HepG2 (cell line): Measurements from ENCODE around the gene CYP2W1. TPM values are rescaled to one million over a fixed set of nuclear protein-coding genes. Genes with fewer than 3 reads are reported as not detected.

Experiments
- AKAP8 ChIP-seq: sonication (generic); formaldehyde crosslinking; IDR thresholded peaks from 2 replicates; pipeline ENCODE4 v1.5.1; 2020; ENCODE audit warnings: mild to moderate bottlenecking, missing genetic modification reagents
- CEBPB ChIP-seq: IDR thresholded peaks from 2 replicates; pipeline ENCODE4 v1.6.1; 2011; ENCODE audit warnings: low read depth, low read length, improper control_type of control experiment, borderline replicate concordance
- GTF3A ChIP-seq: sonication (generic); formaldehyde crosslinking; conservative IDR thresholded peaks from 2 replicates; pipeline ENCODE4 v1.4.0; 2020; ENCODE audit warnings: mild to moderate bottlenecking, missing genetic modification reagents
- HNRNPK ChIP-seq: fragments of 200-400 bp; formaldehyde crosslinking; IDR thresholded peaks from 2 replicates; pipeline ENCODE4 v1.6.1; 2018; ENCODE audit warnings: low read length, low read depth, moderate library complexity, mild to moderate bottlenecking; ENCODE audit not compliant: poor library complexity, severe bottlenecking
- JDP2 ChIP-seq: sonication (generic); formaldehyde crosslinking; IDR thresholded peaks from 2 replicates; pipeline ENCODE4 v1.8.1; 2022; ENCODE audit warnings: missing genetic modification reagents, borderline replicate concordance
- KAT7 ChIP-seq: IDR thresholded peaks from 2 replicates; pipeline ENCODE4 v1.6.1; 2018; ENCODE audit warnings: borderline replicate concordance, missing compliant biosample characterization
- KLF6 ChIP-seq: IDR thresholded peaks from 2 replicates; pipeline ENCODE4 v1.8.0; 2016; ENCODE audit warnings: missing biosample characterization, missing genetic modification reagents
- MYC ChIP-seq: sonication (generic); formaldehyde crosslinking; IDR thresholded peaks from 2 replicates; pipeline ENCODE4 v1.9.0; 2021; ENCODE audit warnings: missing genetic modification reagents, borderline replicate concordance
- RBM39 ChIP-seq: fragments of 200-400 bp; formaldehyde crosslinking; IDR thresholded peaks from one replicate; pipeline ENCODE4 v1.6.1; 2018; ENCODE audit warnings: antibody characterized with exemption, mild to moderate bottlenecking, low read depth, low read length; ENCODE audit not compliant: poor library complexity, severe bottlenecking
- ZBTB3 ChIP-seq: sonication (generic); formaldehyde crosslinking; IDR thresholded peaks from 2 replicates; pipeline ENCODE4 v1.4.0; 2020; ENCODE audit warnings: low read depth, mild to moderate bottlenecking, moderate library complexity, missing genetic modification reagents, borderline replicate concordance
- ZNF160 ChIP-seq: sonication (generic); formaldehyde crosslinking; IDR thresholded peaks from 2 replicates; pipeline ENCODE4 v1.8.0; 2022; ENCODE audit warnings: mild to moderate bottlenecking, inconsistent platforms, missing genetic modification reagents
- ZNF24 ChIP-seq: fragments of 450-650 bp; IDR thresholded peaks from 2 replicates; pipeline ENCODE4 v1.6.1; 2017; ENCODE audit warnings: antibody characterized with exemption, mild to moderate bottlenecking
- ZNF256 ChIP-seq: sonication (generic); formaldehyde crosslinking; conservative IDR thresholded peaks from 2 replicates; pipeline ENCODE4 v1.4.0; 2020; ENCODE audit warnings: missing genetic modification reagents
- ZNF333 ChIP-seq: sonication (generic); formaldehyde crosslinking; IDR thresholded peaks from 2 replicates; pipeline ENCODE4 v1.4.0; 2020; ENCODE audit warnings: mild to moderate bottlenecking, missing genetic modification reagents, borderline replicate concordance
- ZNF44 ChIP-seq: sonication (generic); formaldehyde crosslinking; IDR thresholded peaks from 2 replicates; pipeline ENCODE4 v1.5.1; 2020; ENCODE audit warnings: mild to moderate bottlenecking, missing genetic modification reagents
- ZNF615 ChIP-seq: sonication (generic); formaldehyde crosslinking; IDR thresholded peaks from 2 replicates; pipeline ENCODE4 v1.5.0; 2020; ENCODE audit warnings: mild to moderate bottlenecking, missing genetic modification reagents, borderline replicate concordance
- ZNF841 ChIP-seq: sonication (generic); formaldehyde crosslinking; IDR thresholded peaks from 2 replicates; pipeline ENCODE4 v1.8.1; 2023; ENCODE audit warnings: missing genetic modification reagents, borderline replicate concordance
- ZSCAN9 ChIP-seq: IDR thresholded peaks from 2 replicates; pipeline ENCODE4 v1.6.1; 2016; ENCODE audit warnings: borderline replicate concordance
- polyA plus RNA-seq, 8 experiments: library from polyadenylated mRNA; depleted of rRNA in 3 of 8; stranded (reverse) in 7 of 8; unstranded in 1 of 8; fragments of >200 nt; fragmentation: Illumina TruSeq in 4 of 8; extraction: Trizol in 4 of 8; gene quantifications; 2 replicates each; pipeline versions ENCODE4 v1.2.1 to v1.2.3, GENCODE V29; 2011 to 2016; ENCODE audit warnings: low read depth in 4 of 8, missing spikeins in 1 of 8, mixed read lengths in 1 of 8; ENCODE audit not compliant: insufficient read depth in 1 of 8
- total RNA-seq, 5 experiments: library from RNA; depleted of rRNA; stranded (reverse); fragments of >200 nt; fragmentation: Illumina TruSeq; extraction: Trizol; gene quantifications; 2 replicates each; pipeline ENCODE4 v1.2.3, GENCODE V29; 2016; ENCODE audit warnings: low read depth in 1 of 5
- TF ChIP-seq, protein P1 (sequence below): sonication (generic); formaldehyde crosslinking; IDR thresholded peaks from 2 replicates; pipeline ENCODE4 v1.9.0; 2022; ENCODE audit warnings: low read depth, missing genetic modification reagents
- TF ChIP-seq, protein P2 (sequence below): sonication (generic); formaldehyde crosslinking; conservative IDR thresholded peaks from 2 replicates; pipeline ENCODE4 v1.8.0; 2022; ENCODE audit warnings: mild to moderate bottlenecking, moderate library complexity, missing genetic modification reagents
- TF ChIP-seq, protein P3 (sequence below): sonication (generic); formaldehyde crosslinking; IDR thresholded peaks from 2 replicates; pipeline ENCODE4 v1.4.0; 2020; ENCODE audit warnings: mild to moderate bottlenecking, missing genetic modification reagents
- TF ChIP-seq, protein P4 (sequence below): sonication (generic); formaldehyde crosslinking; IDR thresholded peaks from 2 replicates; pipeline ENCODE4 v1.9.0; 2022; ENCODE audit warnings: missing genetic modification reagents, mild to moderate bottlenecking, borderline replicate concordance

Gene CYP2W1
- total and polyA plus RNA-seq, 2 of the 13 experiments (the other 11 are each of a cell fraction or from before 2014, with no cell fraction given) = 19.5 to 31.7 TPM

DNA sequence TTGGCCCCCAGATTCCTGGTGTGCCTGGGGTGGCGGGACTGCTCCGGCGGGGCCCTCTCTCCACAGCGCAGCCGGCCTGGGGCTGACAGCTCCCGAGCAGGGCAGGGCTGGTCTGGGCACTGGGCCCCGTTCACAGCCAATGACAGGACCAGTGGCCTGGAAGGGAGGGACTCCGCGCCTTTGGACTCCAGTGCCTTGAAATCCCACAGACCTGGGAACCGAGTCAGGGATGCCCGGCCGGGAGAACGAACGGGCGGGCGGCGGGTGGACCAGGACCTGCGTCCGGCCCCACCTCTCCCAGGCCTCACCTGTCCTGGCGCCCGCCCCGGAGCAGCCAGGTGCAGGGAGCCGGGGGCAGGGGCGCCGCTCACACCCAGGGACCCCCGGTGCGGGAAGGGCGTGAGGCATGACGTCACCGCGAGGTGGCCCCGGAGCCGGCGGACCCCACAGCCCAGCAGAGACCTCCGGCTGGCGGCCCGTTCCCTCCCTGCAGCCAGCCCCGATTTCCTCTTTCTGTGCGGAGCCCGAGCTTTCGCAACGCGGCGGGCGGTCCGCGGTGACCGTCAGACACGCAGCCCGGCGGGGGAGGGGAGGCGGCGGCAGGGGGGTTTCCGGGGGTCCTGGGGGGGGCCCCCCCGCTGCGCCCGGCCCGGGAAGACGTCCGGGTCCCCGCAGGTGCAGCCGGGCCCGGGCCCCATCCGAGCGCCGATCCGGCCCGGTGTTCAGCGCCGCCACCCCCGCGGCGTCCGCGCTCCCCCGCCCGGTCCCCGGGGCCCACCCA, 29.2 kb upstream of the CYP2W1 start (continued):
- peak; percentile 42; the same call in 1 of the 2 replicates for TF ChIP-seq AKAP8 (CRISPR knock-in tag)
- TF ChIP-seq, protein P1, sequence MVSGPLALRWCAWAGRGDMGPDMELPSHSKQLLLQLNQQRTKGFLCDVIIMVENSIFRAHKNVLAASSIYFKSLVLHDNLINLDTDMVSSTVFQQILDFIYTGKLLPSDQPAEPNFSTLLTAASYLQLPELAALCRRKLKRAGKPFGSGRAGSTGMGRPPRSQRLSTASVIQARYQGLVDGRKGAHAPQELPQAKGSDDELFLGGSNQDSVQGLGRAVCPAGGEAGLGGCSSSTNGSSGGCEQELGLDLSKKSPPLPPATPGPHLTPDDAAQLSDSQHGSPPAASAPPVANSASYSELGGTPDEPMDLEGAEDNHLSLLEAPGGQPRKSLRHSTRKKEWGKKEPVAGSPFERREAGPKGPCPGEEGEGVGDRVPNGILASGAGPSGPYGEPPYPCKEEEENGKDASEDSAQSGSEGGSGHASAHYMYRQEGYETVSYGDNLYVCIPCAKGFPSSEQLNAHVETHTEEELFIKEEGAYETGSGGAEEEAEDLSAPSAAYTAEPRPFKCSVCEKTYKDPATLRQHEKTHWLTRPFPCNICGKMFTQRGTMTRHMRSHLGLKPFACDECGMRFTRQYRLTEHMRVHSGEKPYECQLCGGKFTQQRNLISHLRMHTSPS (CRISPR knock-in tag) = peak; percentile 59; the same call in 1 of the 2 replicates
- TF ChIP-seq ZBTB3 (CRISPR knock-in tag) = no peak
- TF ChIP-seq CEBPB = peak; percentile 67; the same call in 1 of the 2 replicates
- TF ChIP-seq KAT7 = peak; percentile 31; the same call in 1 of the 2 replicates
- no peak for TF ChIP-seq JDP2 (CRISPR knock-in tag)
- no peak for TF ChIP-seq RBM39
- TF ChIP-seq MYC = peak; percentile 50; the same call in 1 of the 2 replicates
- TF ChIP-seq, protein P2, sequence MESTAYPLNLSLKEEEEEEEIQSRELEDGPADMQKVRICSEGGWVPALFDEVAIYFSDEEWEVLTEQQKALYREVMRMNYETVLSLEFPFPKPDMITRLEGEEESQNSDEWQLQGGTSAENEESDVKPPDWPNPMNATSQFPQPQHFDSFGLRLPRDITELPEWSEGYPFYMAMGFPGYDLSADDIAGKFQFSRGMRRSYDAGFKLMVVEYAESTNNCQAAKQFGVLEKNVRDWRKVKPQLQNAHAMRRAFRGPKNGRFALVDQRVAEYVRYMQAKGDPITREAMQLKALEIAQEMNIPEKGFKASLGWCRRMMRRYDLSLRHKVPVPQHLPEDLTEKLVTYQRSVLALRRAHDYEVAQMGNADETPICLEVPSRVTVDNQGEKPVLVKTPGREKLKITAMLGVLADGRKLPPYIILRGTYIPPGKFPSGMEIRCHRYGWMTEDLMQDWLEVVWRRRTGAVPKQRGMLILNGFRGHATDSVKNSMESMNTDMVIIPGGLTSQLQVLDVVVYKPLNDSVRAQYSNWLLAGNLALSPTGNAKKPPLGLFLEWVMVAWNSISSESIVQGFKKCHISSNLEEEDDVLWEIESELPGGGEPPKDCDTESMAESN = no peak
- TF ChIP-seq, protein P3, sequence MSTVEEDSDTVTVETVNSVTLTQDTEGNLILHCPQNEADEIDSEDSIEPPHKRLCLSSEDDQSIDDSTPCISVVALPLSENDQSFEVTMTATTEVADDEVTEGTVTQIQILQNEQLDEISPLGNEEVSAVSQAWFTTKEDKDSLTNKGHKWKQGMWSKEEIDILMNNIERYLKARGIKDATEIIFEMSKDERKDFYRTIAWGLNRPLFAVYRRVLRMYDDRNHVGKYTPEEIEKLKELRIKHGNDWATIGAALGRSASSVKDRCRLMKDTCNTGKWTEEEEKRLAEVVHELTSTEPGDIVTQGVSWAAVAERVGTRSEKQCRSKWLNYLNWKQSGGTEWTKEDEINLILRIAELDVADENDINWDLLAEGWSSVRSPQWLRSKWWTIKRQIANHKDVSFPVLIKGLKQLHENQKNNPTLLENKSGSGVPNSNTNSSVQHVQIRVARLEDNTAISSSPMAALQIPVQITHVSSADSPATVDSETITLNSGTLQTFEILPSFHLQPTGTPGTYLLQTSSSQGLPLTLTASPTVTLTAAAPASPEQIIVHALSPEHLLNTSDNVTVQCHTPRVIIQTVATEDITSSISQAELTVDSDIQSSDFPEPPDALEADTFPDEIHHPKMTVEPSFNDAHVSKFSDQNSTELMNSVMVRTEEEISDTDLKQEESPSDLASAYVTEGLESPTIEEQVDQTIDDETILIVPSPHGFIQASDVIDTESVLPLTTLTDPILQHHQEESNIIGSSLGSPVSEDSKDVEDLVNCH (CRISPR knock-in tag) = no peak
- no peak for TF ChIP-seq ZNF24
- no peak for TF ChIP-seq ZNF256
- TF ChIP-seq ZSCAN9 (CRISPR knock-in tag) = no peak
- no peak for TF ChIP-seq ZNF44
- TF ChIP-seq KLF6 (CRISPR knock-in tag) = 0 out of 2 replicates have a peak, but pooled peaks have one; percentile 43
- TF ChIP-seq HNRNPK = no peak
- no peak for TF ChIP-seq ZNF333 (CRISPR knock-in tag)
- TF ChIP-seq ZNF841 (CRISPR knock-in tag) = no peak
- no peak for TF ChIP-seq GTF3A (CRISPR knock-in tag)
- TF ChIP-seq, protein P4, sequence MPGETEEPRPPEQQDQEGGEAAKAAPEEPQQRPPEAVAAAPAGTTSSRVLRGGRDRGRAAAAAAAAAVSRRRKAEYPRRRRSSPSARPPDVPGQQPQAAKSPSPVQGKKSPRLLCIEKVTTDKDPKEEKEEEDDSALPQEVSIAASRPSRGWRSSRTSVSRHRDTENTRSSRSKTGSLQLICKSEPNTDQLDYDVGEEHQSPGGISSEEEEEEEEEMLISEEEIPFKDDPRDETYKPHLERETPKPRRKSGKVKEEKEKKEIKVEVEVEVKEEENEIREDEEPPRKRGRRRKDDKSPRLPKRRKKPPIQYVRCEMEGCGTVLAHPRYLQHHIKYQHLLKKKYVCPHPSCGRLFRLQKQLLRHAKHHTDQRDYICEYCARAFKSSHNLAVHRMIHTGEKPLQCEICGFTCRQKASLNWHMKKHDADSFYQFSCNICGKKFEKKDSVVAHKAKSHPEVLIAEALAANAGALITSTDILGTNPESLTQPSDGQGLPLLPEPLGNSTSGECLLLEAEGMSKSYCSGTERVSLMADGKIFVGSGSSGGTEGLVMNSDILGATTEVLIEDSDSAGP (CRISPR knock-in tag) = peak; percentile 70; the same call in 1 of the 2 replicates
- TF ChIP-seq ZNF615 (CRISPR knock-in tag) = no peak
- no peak for TF ChIP-seq ZNF160 (CRISPR knock-in tag)
